ENCODE measurements around the gene USP7. TPM values are rescaled to one million over a fixed set of nuclear protein-coding genes. Genes with fewer than 3 reads are reported as not detected.

USP7 gene
- total and polyA plus RNA-seq, 4 donors: 13.7 to 85.6 (median 37.7) TPM

- H3K9ac ChIP-seq (ENCODE audit: low read depth in 1 of 2, low read length in 2 of 2): no peak overlapping the region
- H3K4me1 ChIP-seq (ENCODE audit: control insufficient read depth in 4 of 4, insufficient read depth in 4 of 4, low read length in 3 of 4): peaks cover 0 to 5% (median under 1%) of the 10 kb centered on the region in 4 donors
- no peaks in the 10 kb centered on the region for H3K9me3 ChIP-seq (ENCODE audit: control insufficient read depth in 4 of 4, low read length in 3 of 4)
- no peak for TF ChIP-seq TAF1 (conservative IDR thresholded peaks at IDR 0.05)
- TF ChIP-seq HNF4A (conservative IDR thresholded peaks at IDR 0.05): no peak
- TF ChIP-seq FOXA2 (IDR thresholded peaks at IDR 0.05): no peak
- TF ChIP-seq, protein P1, sequence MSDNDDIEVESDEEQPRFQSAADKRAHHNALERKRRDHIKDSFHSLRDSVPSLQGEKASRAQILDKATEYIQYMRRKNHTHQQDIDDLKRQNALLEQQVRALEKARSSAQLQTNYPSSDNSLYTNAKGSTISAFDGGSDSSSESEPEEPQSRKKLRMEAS (IDR thresholded peaks at IDR 0.05): no peak
- TF ChIP-seq YY1 (IDR thresholded peaks at IDR 0.05): no peak
- TF ChIP-seq, protein P2, sequence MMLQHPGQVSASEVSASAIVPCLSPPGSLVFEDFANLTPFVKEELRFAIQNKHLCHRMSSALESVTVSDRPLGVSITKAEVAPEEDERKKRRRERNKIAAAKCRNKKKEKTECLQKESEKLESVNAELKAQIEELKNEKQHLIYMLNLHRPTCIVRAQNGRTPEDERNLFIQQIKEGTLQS (IDR thresholded peaks at IDR 0.05): no peak
- TF ChIP-seq REST (IDR thresholded peaks at IDR 0.05): no peak
- TF ChIP-seq NR2F2 (IDR thresholded peaks at IDR 0.05): no peak
- no peak for TF ChIP-seq ZBTB33 (IDR thresholded peaks at IDR 0.05)
- no peak for TF ChIP-seq GABPA (IDR thresholded peaks at IDR 0.05 in 1 of 2, conservative IDR thresholded peaks at IDR 0.05 in 1 of 2)
- no peak for TF ChIP-seq CTCF (IDR thresholded peaks at IDR 0.05; ENCODE audit: low read depth, low read length, missing input control)
- TF ChIP-seq FOXA1 (IDR thresholded peaks at IDR 0.05): no peak
- TF ChIP-seq EGR1 (IDR thresholded peaks at IDR 0.05; ENCODE audit: low read depth in 2 of 2): no peak
- TF ChIP-seq SP1 (IDR thresholded peaks at IDR 0.05): no peak
- TF ChIP-seq RXRA (IDR thresholded peaks at IDR 0.05): no peak
- TF ChIP-seq JUND (IDR thresholded peaks at IDR 0.05): no peak
- no peak for DNase-seq (ENCODE audit: low spot score)
- H3K4me3 ChIP-seq (ENCODE audit: low read depth in 1 of 3, low read length in 3 of 3): no peak overlapping the region
- 75% methylated on average over 19 of the region's 19 CpGs for WGBS
- no peaks in the 10 kb centered on the region for H3K27me3 ChIP-seq (ENCODE audit: control insufficient read depth in 4 of 4, insufficient read depth in 4 of 4, low read length in 3 of 4)
- peaks cover 0 to 14% (median 8%) of the 10 kb centered on the region in 4 donors for H3K36me3 ChIP-seq (ENCODE audit: control insufficient read depth in 4 of 4, insufficient read depth in 3 of 4, low read depth in 1 of 4, low read length in 3 of 4)
- no peak overlapping the region for H3K27ac ChIP-seq (ENCODE audit: low read depth in 1 of 2, low read length in 2 of 2)
Measured at GRCh38 chr16:8886593-8887430, 76.9 kb downstream of the USP7 start.
